ENCODE data around the gene EIF3L.
A peak's percentile ranks its signal among the peaks of the same experiment; 100 is the strongest.

EIF3L gene

GRCh38 chr22:37816543-37817180, 32.6 kb upstream of the EIF3L start:
- Histone ChIP-seq H3K36me3 (peaks cover 21% of the 10 kb centered on the region; the same call in 1 of the 2 replicates), H3K4me2 (no peak overlapping the region)
- no peak for TF ChIP-seq Cebpa-rat (IDR thresholded peaks at IDR 0.05)

GRCh38 chr22:37817705-37818408, 31.4 kb upstream of the EIF3L start:
- H3K4me1 ChIP-seq = peaks cover 10% of the 10 kb centered on the region
- H3K36me3 ChIP-seq = peaks cover 21% of the 10 kb centered on the region; the same call in 1 of the 2 replicates
- no peaks in the 10 kb centered on the region for H3K9me3 ChIP-seq
- H3K4me3 ChIP-seq = 0 out of 2 replicates have a peak overlapping the region, but pooled peaks have one; percentile 40
- peaks cover 56% of the 10 kb centered on the region for H3K27me3 ChIP-seq
- H4K20me1 ChIP-seq = peaks cover 11% of the 10 kb centered on the region; the same call in 1 of the 2 replicates
- no peak for TF ChIP-seq Cebpa-rat (IDR thresholded peaks at IDR 0.05)
- no peak overlapping the region for H3K9ac ChIP-seq
- peak overlapping the region; percentile 80 for H3K4me2 ChIP-seq
- H3K27ac ChIP-seq = no peak overlapping the region

More at GRCh38 chr22:37816543-37817180, 32.6 kb upstream of the EIF3L start:
- Histone ChIP-seq H3K4me1 (peaks cover 10% of the 10 kb centered on the region), H4K20me1 (peaks cover 11% of the 10 kb centered on the region; the same call in 1 of the 2 replicates), H3K9me3 (no peaks in the 10 kb centered on the region), H3K4me3 (no peak overlapping the region), H3K27me3 (peaks cover 44% of the 10 kb centered on the region), H3K9ac (0 out of 2 replicates have a peak overlapping the region, but pooled peaks have one; percentile 4), H3K27ac (no peak overlapping the region)

- Histone ChIP-seq H3K27ac (no peak overlapping the region), H3K36me3 (peaks cover 15% of the 10 kb centered on the region; the same call in 1 of the 2 replicates), H3K27me3 (peaks cover 63% of the 10 kb centered on the region), H4K20me1 (peaks cover 11% of the 10 kb centered on the region; the same call in 1 of the 2 replicates), H3K4me1 (peaks cover 10% of the 10 kb centered on the region), H3K9ac (no peak overlapping the region), H3K4me2 (peak overlapping the region; percentile 48), H3K9me3 (no peaks in the 10 kb centered on the region), H3K4me3 (peak overlapping the region; percentile 14; the same call in 1 of the 2 replicates)
- TF ChIP-seq Cebpa-rat (IDR thresholded peaks at IDR 0.05) = no peak
Measured at GRCh38 chr22:37818409-37819104, 30.7 kb upstream of the EIF3L start.

GRCh38 chr22:37819105-37819433, 30.1 kb upstream of the EIF3L start:
- peaks cover 14% of the 10 kb centered on the region; the same call in 1 of the 2 replicates for H3K36me3 ChIP-seq
- peak overlapping the region; percentile 48 for H3K4me2 ChIP-seq
- no peak overlapping the region for H3K4me3 ChIP-seq
- peaks cover 11% of the 10 kb centered on the region; the same call in 1 of the 2 replicates for H4K20me1 ChIP-seq
- H3K27me3 ChIP-seq = peaks cover 68% of the 10 kb centered on the region
- no peak for TF ChIP-seq Cebpa-rat (IDR thresholded peaks at IDR 0.05)
- no peak overlapping the region for H3K9ac ChIP-seq
- H3K9me3 ChIP-seq = no peaks in the 10 kb centered on the region
- H3K27ac ChIP-seq = no peak overlapping the region
- peaks cover 10% of the 10 kb centered on the region for H3K4me1 ChIP-seq

GRCh38 chr22:37820350-37820749, 28.9 kb upstream of the EIF3L start:
- Histone ChIP-seq H3K4me1 (peaks cover 10% of the 10 kb centered on the region), H3K9me3 (no peaks in the 10 kb centered on the region), H4K20me1 (peaks cover 14% of the 10 kb centered on the region; the same call in 1 of the 2 replicates), H3K9ac (no peak overlapping the region), H3K4me2 (no peak overlapping the region), H3K36me3 (peaks cover 9% of the 10 kb centered on the region; the same call in 1 of the 2 replicates), H3K4me3 (no peak overlapping the region), H3K27me3 (peaks cover 81% of the 10 kb centered on the region), H3K27ac (no peak overlapping the region)
- no peak for TF ChIP-seq Cebpa-rat (IDR thresholded peaks at IDR 0.05)

GRCh38 chr22:37822079-37822833, 27.0 kb upstream of the EIF3L start:
- Histone ChIP-seq H3K9me3 (no peaks in the 10 kb centered on the region), H3K36me3 (peaks cover 6% of the 10 kb centered on the region; the same call in 1 of the 2 replicates), H3K9ac (no peak overlapping the region), H3K4me1 (peaks cover 10% of the 10 kb centered on the region), H3K27me3 (peaks cover 85% of the 10 kb centered on the region), H3K27ac (no peak overlapping the region), H4K20me1 (peaks cover 15% of the 10 kb centered on the region; the same call in 1 of the 2 replicates), H3K4me3 (no peak overlapping the region), H3K4me2 (peak overlapping the region; percentile 5; the same call in 1 of the 2 replicates)
- TF ChIP-seq Cebpa-rat (IDR thresholded peaks at IDR 0.05) = no peak

GRCh38 chr22:37823134-37823985, 25.9 kb upstream of the EIF3L start, which contains the start of gene GALR3:
Gene GALR3, plus strand, starts transcription at chr22:37823382. Its CDS starts 25 bp downstream, at chr22:37823407.
- Histone ChIP-seq H3K9me3 (no peaks in the 10 kb centered on the region), H3K4me2 (peak within 1 kb of the TSS; percentile 5; the same call in 1 of the 2 replicates), H3K36me3 (peaks cover 8% of the 10 kb centered on the region), H3K9ac (no peak within 1 kb of the TSS), H3K27ac (no peak within 1 kb of the TSS), H3K27me3 (peaks cover 74% of the 10 kb centered on the region), H4K20me1 (peaks cover 13% of the 10 kb centered on the region; the same call in 1 of the 2 replicates), H3K4me1 (peaks cover 6% of the 10 kb centered on the region), H3K4me3 (no peak within 1 kb of the TSS)
- TF ChIP-seq Cebpa-rat (IDR thresholded peaks at IDR 0.05) = no peak
